Astrocyte (in vitro differentiated cells and primary cell): Measurements from ENCODE around the gene CCDC197. TPM values are rescaled to one million over a fixed set of nuclear protein-coding genes. Genes with fewer than 3 reads are reported as not detected.

Experiments
- DNase-seq: peaks from one replicate; pipeline ENCODE4 v3.0.0-alpha.2; 2010; ENCODE audit warnings: low read depth
- FAIRE-seq: peaks from 2 replicates; lab custom pipeline; 2011; peaks lifted over from hg19 to GRCh38; lab: Jason Lieb, UNC
- H2AFZ ChIP-seq: 2 replicates; pipeline ENCODE4 v1.6.0; 2012; ENCODE audit warnings: low read depth, low read length, inconsistent platforms
- H3K27ac ChIP-seq: 2 replicates; pipeline ENCODE4 v1.5.1; 2011; ENCODE audit warnings: low read depth, low read length, inconsistent platforms
- H3K27me3 ChIP-seq: 2 replicates; pipeline ENCODE4 v1.6.0; 2011; ENCODE audit warnings: low read length, inconsistent platforms; ENCODE audit not compliant: insufficient read depth
- H3K36me3 ChIP-seq: 2 replicates; pipeline ENCODE4 v1.5.1; 2011; ENCODE audit warnings: low read length, inconsistent platforms; ENCODE audit not compliant: insufficient read depth
- H3K4me1 ChIP-seq: 2 replicates; pipeline ENCODE4 v1.5.1; 2011; ENCODE audit warnings: low read length, inconsistent platforms; ENCODE audit not compliant: insufficient read depth
- H3K4me2 ChIP-seq: 2 replicates; pipeline ENCODE4 v1.6.0; 2012; ENCODE audit warnings: low read length, inconsistent platforms
- H3K4me3 ChIP-seq: 2 replicates; pipeline ENCODE4 v1.5.1; 2011; ENCODE audit warnings: low read depth, mild to moderate bottlenecking, low read length, inconsistent platforms; ENCODE audit not compliant: insufficient read depth
- H3K79me2 ChIP-seq: 2 replicates; pipeline ENCODE4 v1.6.0; 2012; ENCODE audit warnings: mild to moderate bottlenecking, low read length, inconsistent platforms; ENCODE audit not compliant: insufficient read depth
- H3K9ac ChIP-seq: 2 replicates; pipeline ENCODE4 v1.6.0; 2012; ENCODE audit warnings: mild to moderate bottlenecking, low read length, inconsistent platforms
- H3K9me3 ChIP-seq: 2 replicates; pipeline ENCODE4 v1.5.1; 2012; ENCODE audit warnings: low read depth, mild to moderate bottlenecking, low read length, inconsistent platforms; ENCODE audit not compliant: insufficient read depth
- H4K20me1 ChIP-seq: 2 replicates; pipeline ENCODE4 v1.6.0; 2012; ENCODE audit warnings: low read length, inconsistent platforms; ENCODE audit not compliant: insufficient read depth
- H3K27ac Mint-ChIP-seq: one replicate; pipeline ENCODE4 v1.8.0; 2021; ENCODE audit warnings: mild to moderate bottlenecking, mixed read lengths; ENCODE audit not compliant: unreplicated experiment
- H3K27me3 Mint-ChIP-seq: one replicate; pipeline ENCODE4 v1.8.0; 2021; ENCODE audit warnings: low read depth, mixed read lengths; ENCODE audit not compliant: unreplicated experiment
- H3K36me3 Mint-ChIP-seq: one replicate; pipeline ENCODE4 v1.8.0; 2021; ENCODE audit warnings: low read depth, mixed read lengths; ENCODE audit not compliant: unreplicated experiment
- H3K4me1 Mint-ChIP-seq: one replicate; pipeline ENCODE4 v1.8.0; 2021; ENCODE audit warnings: low read depth, mixed read lengths; ENCODE audit not compliant: unreplicated experiment
- H3K4me3 Mint-ChIP-seq: one replicate; pipeline ENCODE4 v1.8.0; 2021; ENCODE audit warnings: mild to moderate bottlenecking, moderate library complexity, mixed read lengths; ENCODE audit not compliant: unreplicated experiment
- H3K9me3 Mint-ChIP-seq: one replicate; pipeline ENCODE4 v1.8.0; 2021; ENCODE audit warnings: mild to moderate bottlenecking, mixed read lengths; ENCODE audit not compliant: unreplicated experiment
- CTCF ChIP-seq: IDR thresholded peaks from 2 replicates; pipeline ENCODE4 v1.5.1; 2011; ENCODE audit warnings: low read depth, mild to moderate bottlenecking, inconsistent platforms, low read length, moderate library complexity; ENCODE audit not compliant: insufficient read depth
- EZH2 ChIP-seq: IDR thresholded peaks from 2 replicates; pipeline ENCODE4 v1.6.1; 2012; ENCODE audit warnings: mild to moderate bottlenecking, low read length, inconsistent platforms; ENCODE audit not compliant: insufficient read depth
- total RNA-seq: library from RNA; stranded (reverse); gene quantifications from 2 replicates; pipeline ENCODE4 v1.2.1, GENCODE V29; 2021

The CCDC197 gene
- total RNA-seq, 1 donor from 2014 or later = not detected

DNA sequence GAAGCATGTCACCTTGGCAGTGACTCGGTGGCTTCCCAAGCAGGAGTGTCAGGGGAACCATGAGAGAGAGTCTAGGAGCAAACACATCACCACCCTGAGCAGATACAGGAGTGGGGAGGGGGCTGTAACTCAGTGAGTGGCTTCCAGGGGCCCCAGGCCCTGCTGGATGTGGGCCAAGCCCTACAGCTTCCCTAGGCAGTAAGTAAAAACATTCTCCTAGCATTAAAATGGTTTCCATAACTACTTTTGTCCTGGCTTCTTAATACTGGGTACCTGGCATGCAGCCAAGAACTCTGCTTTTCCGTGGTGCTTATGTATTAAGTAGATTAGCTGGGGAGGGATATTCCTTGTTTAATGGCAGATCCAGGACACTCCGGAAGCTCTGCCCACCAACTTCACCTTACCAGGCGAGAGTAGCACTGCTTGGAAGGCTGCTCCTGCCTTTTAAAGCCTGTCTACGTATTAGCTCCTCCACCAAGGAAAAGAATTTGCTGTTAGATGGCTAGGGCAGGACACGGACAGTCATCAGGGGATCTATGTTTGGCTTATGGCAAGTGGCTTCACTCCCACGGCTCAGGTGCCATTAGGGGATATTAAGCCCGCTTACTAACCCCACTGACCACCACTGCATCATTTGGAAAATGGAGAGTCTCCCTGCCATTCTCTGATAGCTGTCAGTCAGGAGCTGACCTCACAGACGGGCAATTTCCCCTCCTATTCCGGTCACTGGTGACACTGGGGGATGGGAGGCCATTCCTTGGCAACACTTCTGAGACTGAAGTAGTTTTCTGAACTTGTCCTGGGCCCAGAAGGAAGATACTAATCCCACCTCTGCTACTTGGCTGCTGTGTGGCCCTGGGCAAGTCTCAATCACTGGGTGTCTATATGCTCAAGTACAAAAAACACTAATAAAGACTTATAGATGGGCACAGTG is 51.9 kb downstream of the CCDC197 start:
- H3K27ac ChIP-seq = no peak overlapping the region
- H3K4me2 ChIP-seq = no peak overlapping the region
- no peaks in the 10 kb centered on the region for H3K9me3 ChIP-seq
- no peak overlapping the region for H2AFZ ChIP-seq
- no peaks in the 10 kb centered on the region for H3K79me2 ChIP-seq
- H3K9me3 Mint-ChIP-seq = no peaks in the 10 kb centered on the region
- H3K36me3 ChIP-seq = peaks cover 51% of the 10 kb centered on the region
- H3K4me1 Mint-ChIP-seq = peaks cover 8% of the 10 kb centered on the region
- no peak for FAIRE-seq
- H3K36me3 Mint-ChIP-seq = peaks cover 31% of the 10 kb centered on the region
- no peak for DNase-seq
- peaks cover 43% of the 10 kb centered on the region for H4K20me1 ChIP-seq
- H3K27me3 ChIP-seq = no peaks in the 10 kb centered on the region
- H3K4me3 ChIP-seq = no peak overlapping the region
- no peaks in the 10 kb centered on the region for H3K27me3 Mint-ChIP-seq
- H3K4me3 Mint-ChIP-seq = no peak overlapping the region
- no peaks in the 10 kb centered on the region for H3K4me1 ChIP-seq
- TF ChIP-seq EZH2 = no peak
- no peak for TF ChIP-seq CTCF
- no peak overlapping the region for H3K27ac Mint-ChIP-seq
- no peak overlapping the region for H3K9ac ChIP-seq

DNA sequence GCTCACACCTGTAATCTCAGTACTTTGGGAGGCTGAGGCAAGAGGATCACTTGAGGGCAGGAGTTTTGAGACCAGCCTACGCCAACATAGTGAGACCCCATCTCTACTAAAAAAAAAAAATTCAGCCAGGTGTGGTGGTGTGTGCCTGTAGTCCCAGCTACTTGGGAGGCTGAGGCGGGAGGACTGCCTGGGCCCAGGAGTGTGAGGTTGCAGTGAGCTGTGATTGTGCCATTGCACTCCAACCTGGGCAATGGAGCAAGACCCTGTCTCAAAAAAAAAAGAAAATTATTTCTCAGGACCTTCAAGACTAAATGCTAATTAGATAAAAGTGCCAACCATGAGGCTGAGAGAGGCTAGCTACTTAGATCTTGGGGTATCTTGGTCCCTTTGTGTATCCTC is 52.5 kb downstream of the CCDC197 start:
- no peak overlapping the region for H3K4me3 Mint-ChIP-seq
- Histone ChIP-seq H2AFZ (no peak overlapping the region), H3K4me2 (no peak overlapping the region), H3K4me3 (no peak overlapping the region), H4K20me1 (peaks cover 46% of the 10 kb centered on the region), H3K27me3 (no peaks in the 10 kb centered on the region), H3K27ac (no peak overlapping the region), H3K4me1 (no peaks in the 10 kb centered on the region), H3K79me2 (no peaks in the 10 kb centered on the region), H3K9ac (no peak overlapping the region), H3K36me3 (peaks cover 57% of the 10 kb centered on the region), H3K9me3 (no peaks in the 10 kb centered on the region)
- H3K27ac Mint-ChIP-seq = no peak overlapping the region
- peaks cover 38% of the 10 kb centered on the region for H3K36me3 Mint-ChIP-seq
- H3K9me3 Mint-ChIP-seq = no peaks in the 10 kb centered on the region
- peaks cover 8% of the 10 kb centered on the region for H3K4me1 Mint-ChIP-seq
- no peaks in the 10 kb centered on the region for H3K27me3 Mint-ChIP-seq
- no peak for FAIRE-seq
- no peak for DNase-seq
- TF ChIP-seq EZH2 = no peak
- no peak for TF ChIP-seq CTCF
